ENCODE data around the gene DDAH2.

The DDAH2 gene

GRCh38 chr6:31736768-31737314 lies 7.7 kb upstream of the DDAH2 start:
- H3K27ac ChIP-seq: peak overlapping the region; percentile 99
- TF ChIP-seq ZFX (IDR thresholded peaks at IDR 0.05; ENCODE audit: borderline replicate concordance) (no peak), CTCF (IDR thresholded peaks at IDR 0.05) (no peak)

GRCh38 chr6:31736021-31736767 lies 7.1 kb upstream of the DDAH2 start, which contains the start of gene CLIC1:
CLIC1 (minus strand) TSS chr6:31736530; CDS start chr6:31736300, 230 bp downstream.
- TF ChIP-seq ZFX (IDR thresholded peaks at IDR 0.05; ENCODE audit: borderline replicate concordance) (no peak), CTCF (IDR thresholded peaks at IDR 0.05) (no peak)
- H3K27ac ChIP-seq: peak within 1 kb of the TSS; percentile 99

- H3K27ac ChIP-seq: peak overlapping the region; percentile 99
- TF ChIP-seq ZFX (IDR thresholded peaks at IDR 0.05; ENCODE audit: borderline replicate concordance) (no peak), CTCF (IDR thresholded peaks at IDR 0.05) (no peak)
Measured at GRCh38 chr6:31734821-31735406, 5.8 kb upstream of the DDAH2 start.

GRCh38 chr6:31734247-31734820 lies 5.2 kb upstream of the DDAH2 start:
- TF ChIP-seq ZFX (IDR thresholded peaks at IDR 0.05; ENCODE audit: borderline replicate concordance) (no peak), CTCF (IDR thresholded peaks at IDR 0.05) (no peak)
- peak overlapping the region; percentile 99 for H3K27ac ChIP-seq

- no peak for TF ChIP-seq ZFX (IDR thresholded peaks at IDR 0.05; ENCODE audit: borderline replicate concordance)
- peak overlapping the region; percentile 99 for H3K27ac ChIP-seq
Measured at GRCh38 chr6:31733734-31734133, 4.6 kb upstream of the DDAH2 start.

GRCh38 chr6:31732029-31732428 lies 2.9 kb upstream of the DDAH2 start:
- TF ChIP-seq ZFX (IDR thresholded peaks at IDR 0.05; ENCODE audit: borderline replicate concordance) (no peak), CTCF (IDR thresholded peaks at IDR 0.05) (no peak)
- peak overlapping the region; percentile 99 for H3K27ac ChIP-seq

GRCh38 chr6:31730631-31731086 lies 1.6 kb upstream of the DDAH2 start:
- peak overlapping the region; percentile 99 for H3K27ac ChIP-seq
- TF ChIP-seq CTCF (IDR thresholded peaks at IDR 0.05): no peak
- no peak for TF ChIP-seq ZFX (IDR thresholded peaks at IDR 0.05; ENCODE audit: borderline replicate concordance)

Measured in 22Rv1 (cell line).